Activated effector memory CD4-positive, alpha-beta T cell treated with anti-CD3 and anti-CD28 coated beads, Interleukin-2, amount 50 U/mL, for 16 hours (primary cell): ENCODE results near the gene C1orf53.
"Not testable (repeated sequence)": the region's sequence is repeated elsewhere in the genome, so short reads cannot be mapped to it uniquely, and the experiment has no call there.

ENCODE experiments used
- DNase-seq: peaks from one replicate; pipeline ENCODE4 v3.0.0-alpha.2; 2020

The C1orf53 gene

DNA sequence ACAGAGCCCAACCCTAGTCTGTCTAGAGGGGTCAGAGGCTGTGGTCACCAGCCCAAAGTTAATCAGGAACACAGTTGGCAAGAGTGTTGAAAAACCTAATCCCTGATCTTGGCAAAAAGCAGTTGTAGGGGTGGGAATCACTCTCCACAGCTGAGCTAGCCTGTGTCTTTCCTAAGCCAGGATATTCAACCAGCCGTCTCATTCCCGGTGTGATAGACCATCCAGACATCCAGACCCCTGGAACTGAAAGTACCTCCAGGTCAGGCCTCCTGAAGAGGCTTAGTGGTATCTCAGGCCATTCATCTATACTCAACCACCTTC, 19.6 kb downstream of the C1orf53 start:
- DNase-seq: no peak

GRCh38 chr1:197923038-197923437, 20.6 kb downstream of the C1orf53 start:
- DNase-seq: no peak

GRCh38 chr1:197924516-197925123, 22.2 kb downstream of the C1orf53 start:
- no peak for DNase-seq

DNA sequence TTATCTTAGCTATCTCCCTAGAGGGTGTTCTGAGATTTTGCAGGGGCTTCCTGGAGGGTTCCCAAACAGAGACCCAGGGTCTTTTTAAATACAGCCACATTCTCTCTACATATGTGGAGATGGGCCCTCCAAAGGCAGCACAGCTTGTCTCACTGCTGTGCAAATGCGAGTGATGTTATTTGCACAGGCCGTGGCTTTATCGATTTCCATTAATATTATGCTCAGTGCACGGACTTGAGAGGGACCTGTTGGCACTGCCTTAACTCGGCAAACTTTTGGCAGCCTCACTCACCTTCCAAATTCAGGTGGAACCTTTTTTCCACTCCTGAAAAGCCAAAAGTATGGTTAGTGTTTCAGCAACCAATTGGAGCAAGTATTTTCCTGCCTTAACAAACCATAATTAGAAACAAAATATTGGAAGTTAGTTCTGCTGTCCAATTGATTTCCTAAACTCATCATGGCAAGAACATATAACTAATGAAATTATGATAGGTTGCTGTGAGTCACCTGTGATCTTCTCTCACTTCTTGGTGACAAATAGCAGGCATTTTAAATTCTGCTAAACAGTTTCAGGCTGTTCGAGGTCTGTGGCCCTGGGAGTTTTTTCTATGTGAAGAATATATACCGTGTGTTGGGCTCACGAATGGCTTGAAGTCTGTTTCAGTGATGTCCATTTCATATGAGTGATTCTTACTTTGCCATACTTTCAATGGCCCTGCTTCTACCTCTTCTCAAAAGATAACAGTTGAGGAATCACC, 25.7 kb downstream of the C1orf53 start:
- DNase-seq: no peak

DNA sequence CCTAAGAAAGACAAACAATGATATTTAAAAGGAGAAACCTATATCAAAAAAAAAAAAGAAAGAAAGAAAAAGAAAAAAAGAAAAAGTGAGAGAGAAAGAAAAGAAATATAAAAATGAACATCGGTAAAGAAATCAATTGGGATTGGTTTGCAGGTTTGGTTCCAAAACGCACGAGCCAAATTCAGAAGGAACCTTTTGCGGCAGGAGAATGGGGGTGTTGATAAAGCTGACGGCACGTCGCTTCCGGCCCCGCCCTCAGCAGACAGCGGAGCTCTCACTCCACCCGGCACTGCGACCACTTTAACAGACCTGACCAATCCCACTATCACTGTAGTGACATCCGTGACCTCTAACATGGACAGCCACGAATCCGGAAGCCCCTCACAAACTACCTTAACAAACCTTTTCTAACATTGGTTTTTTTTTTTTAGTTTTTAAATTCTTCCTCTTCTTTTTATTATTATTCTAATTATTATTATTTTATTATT, 26.5 kb downstream of the C1orf53 start:
- DNase-seq: peak; percentile 71

GRCh38 chr1:197933016-197933415, 30.6 kb downstream of the C1orf53 start:
- no peak for DNase-seq

- DNase-seq: no peak
Measured at GRCh38 chr1:197933647-197934046, 31.2 kb downstream of the C1orf53 start.

- no peak for DNase-seq
Measured at GRCh38 chr1:197937381-197937780, 35.0 kb downstream of the C1orf53 start.

- DNase-seq: no peak
Measured at GRCh38 chr1:197937892-197938291, 35.5 kb downstream of the C1orf53 start.

DNA sequence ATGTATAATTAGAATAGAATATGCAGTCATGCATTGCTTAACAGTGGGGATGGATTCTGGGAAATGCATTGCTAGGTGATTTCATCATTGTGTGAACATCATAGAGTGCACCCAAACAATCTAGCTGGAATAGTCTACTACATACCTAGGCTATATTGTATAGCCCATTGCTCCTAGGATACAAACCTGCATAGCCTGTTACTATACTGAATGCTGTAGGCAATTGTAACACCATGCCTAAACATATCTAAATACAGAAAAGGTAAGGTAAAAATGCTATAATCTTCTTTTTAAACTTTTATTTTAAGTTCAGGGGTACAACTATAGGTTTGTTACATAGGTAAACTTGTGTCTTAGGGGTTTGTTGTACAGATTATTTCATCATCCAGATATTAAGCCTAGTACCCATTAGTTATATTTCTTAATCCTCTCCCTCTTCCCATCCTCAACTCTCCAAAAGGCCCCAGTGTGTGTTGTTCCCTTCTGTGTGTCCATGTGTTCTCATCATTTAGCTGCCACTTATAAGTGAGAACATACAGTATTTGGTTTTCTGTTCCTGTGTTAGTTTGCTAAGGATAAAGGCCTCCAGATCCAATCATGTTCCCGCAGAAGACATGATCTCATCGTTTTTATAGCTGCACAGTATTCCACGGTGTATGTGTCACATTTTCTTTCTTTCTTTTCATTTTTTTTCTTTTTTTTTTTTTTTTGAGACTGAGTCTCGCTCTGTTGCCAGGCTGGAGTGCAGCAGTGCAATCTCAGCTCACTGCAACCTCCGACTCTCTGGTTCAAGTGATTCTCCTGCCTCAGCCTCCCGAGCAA, 36.9 kb downstream of the C1orf53 start:
- not testable (repeated sequence) for DNase-seq

DNA sequence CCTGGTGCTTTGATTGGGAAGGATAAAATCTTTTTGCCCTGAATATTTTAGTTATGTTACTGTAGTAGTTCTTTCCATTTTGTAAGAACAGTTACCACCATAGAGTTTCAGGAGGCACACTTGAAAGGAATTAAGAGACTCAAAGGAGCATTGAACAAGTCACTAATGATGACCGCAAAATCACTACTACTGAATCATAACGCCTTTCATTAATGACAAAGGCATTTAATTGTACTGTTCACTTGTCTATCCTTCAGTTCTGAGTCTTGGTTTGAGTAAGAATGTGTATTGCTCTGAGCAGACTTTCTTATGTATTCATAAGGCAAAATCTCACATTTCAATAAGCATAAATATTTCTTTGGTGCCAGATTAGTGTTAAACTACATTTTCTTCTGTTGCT, 39.6 kb downstream of the C1orf53 start:
- no peak for DNase-seq

- DNase-seq: no peak
Measured at GRCh38 chr1:197944485-197944884, 42.1 kb downstream of the C1orf53 start.

DNA sequence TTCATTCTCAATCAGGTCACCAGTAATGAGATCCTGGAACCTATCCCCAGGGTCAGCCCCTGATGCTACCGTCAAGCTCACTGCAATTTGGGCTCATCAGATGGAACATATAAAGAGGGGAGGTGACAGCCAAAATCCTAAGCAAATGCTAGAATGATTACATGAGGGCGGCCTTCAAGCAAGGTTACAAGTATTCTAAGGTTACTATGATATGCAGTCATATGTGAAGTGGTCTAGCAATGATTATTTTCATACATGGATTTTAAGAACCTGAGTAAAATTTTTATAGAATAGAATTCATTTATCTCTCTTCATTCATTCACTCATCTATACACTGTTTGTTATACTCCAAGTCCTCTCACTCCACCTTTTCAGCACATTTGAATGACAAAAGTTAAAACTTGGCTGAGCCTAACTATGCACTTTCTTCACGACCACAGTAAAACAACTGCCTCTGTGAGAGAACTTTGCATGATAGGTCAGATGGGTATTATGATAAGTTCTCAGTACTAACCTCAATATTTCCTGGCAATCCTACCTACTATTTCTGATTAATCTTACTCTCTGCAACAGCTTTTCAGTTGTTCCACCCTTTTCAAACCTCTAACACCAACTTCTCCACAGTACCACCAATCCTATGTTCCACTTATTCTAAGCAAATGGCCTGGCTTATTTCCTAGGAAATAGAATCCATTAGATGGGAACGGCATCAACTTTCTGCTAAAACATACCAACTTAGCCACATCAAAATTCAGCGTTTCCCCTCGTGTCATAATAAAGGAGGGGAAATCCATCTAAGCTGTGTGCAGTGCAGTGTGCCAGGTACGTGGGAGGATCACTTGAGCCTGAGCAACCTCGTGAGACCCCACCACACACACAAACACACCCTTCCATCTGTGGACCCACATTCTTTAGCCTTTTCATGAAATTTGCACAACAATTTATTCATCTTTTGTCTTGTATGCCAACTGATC, 46.8 kb downstream of the C1orf53 start:
- peak; percentile 67 for DNase-seq

GRCh38 chr1:197951089-197951488, 48.7 kb downstream of the C1orf53 start:
- no peak for DNase-seq

GRCh38 chr1:197951617-197952175, 49.3 kb downstream of the C1orf53 start:
- DNase-seq: no peak

GRCh38 chr1:197953472-197953871, 51.0 kb downstream of the C1orf53 start:
- not testable (repeated sequence) for DNase-seq

DNA sequence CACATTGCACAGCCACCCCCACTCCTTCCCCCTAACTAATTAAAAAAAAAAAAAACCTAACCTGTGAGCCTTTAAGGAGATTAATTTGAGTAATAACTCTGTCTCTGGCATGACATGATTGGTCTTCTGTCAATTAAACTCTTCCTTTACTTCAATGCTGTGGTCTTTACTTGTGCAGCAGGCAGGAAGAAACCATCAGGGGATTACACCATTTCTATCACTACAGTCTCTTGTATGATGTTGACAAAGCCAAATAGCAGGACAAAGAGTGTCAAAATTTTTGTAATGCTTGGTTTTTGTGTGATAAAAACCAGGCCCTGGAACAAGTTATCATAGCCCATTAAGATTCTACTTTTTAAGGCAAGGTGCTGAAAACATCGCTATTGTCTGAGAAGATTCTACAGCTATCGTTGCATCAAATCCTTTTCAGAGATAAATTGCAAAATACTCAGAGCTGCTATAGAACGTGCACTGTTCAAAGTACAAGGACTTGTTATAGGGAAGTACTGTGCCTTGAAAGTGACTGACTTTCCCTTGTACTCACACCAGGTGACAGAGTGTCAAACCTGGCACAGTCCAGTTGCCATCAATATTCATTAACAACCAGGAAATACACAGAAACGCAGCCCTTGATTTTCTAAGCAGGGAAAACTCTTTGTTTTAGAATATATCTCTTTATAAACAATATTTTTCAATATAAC, 52.4 kb downstream of the C1orf53 start:
- no peak for DNase-seq

DNA sequence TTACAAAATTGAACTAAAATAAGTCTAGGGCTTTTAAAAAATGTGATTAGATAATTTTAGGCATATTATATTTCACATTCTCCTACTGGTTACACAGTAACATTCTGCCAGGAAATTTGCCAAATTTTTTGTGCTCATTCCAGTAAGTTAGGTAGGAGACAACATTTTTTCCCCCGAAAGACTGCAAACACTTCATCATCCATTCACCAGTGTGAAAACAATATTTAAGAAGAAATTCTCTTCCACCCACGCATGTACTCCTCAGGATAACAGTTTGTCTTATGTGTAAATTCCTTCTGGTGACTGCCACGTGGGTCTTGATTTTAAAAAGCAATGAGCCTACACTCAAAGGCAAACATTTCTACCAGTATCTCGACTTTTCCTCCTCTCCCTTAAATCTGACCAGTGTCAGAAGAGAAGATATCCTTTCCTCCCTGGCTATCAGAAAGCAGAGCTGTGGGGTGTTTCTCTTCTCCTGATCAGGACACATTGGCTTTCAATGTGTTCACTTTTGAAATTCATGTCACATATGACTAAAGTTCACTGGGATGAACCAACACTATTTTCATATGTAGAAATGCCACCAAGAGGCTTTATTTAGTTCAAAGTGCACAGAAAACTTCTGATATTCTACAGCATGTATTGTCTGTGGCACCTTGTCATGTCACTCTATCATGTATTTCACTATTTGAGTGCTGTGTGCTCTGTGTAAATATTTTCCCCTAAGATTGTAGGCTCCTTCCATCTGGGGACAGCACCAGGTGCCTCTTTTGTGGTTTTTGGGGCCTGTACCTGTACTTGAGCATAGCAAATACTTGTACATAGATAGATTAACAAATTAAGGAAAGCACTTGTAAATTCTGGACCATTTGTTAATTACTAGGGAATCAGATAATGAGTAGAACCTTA, 53.3 kb downstream of the C1orf53 start:
- no peak for DNase-seq
